HG03378 (cell line): ENCODE results near the gene TTC23.
A peak's percentile ranks its signal among the peaks of the same experiment; 100 is the strongest.

Experiments used
- ATAC-seq: cut with Tn5 transposase; IDR thresholded peaks from one replicate; pipeline ENCODE4 v1.9.1; 2021; ENCODE audit warnings: mild to moderate bottlenecking, moderate library complexity; ENCODE audit not compliant: unreplicated experiment

The TTC23 gene

GRCh38 chr15:99106417-99107220 is 142.8 kb downstream of the TTC23 start:
- no peak for ATAC-seq

- ATAC-seq: no peak
These were observed 143.7 kb downstream of the TTC23 start for GRCh38 chr15:99105514-99106341.

- ATAC-seq: peak; percentile 30
These were observed 144.4 kb downstream of the TTC23 start, which contains the start of gene SYNM for GRCh38 chr15:99104788-99105513. SYNM (plus strand) TSS chr15:99105080; CDS start chr15:99105200, 120 bp downstream.

- ATAC-seq: no peak
These were observed 146.1 kb downstream of the TTC23 start for GRCh38 chr15:99103279-99103678.

GRCh38 chr15:99102332-99103235 is 146.8 kb downstream of the TTC23 start:
- no peak for ATAC-seq

- no peak for ATAC-seq
These were observed 147.9 kb downstream of the TTC23 start for GRCh38 chr15:99101501-99101900.

GRCh38 chr15:99100245-99101173 is 148.9 kb downstream of the TTC23 start:
- ATAC-seq: no peak

GRCh38 chr15:99099661-99100060 is 149.7 kb downstream of the TTC23 start:
- ATAC-seq: no peak

- ATAC-seq: no peak
These were observed 150.4 kb downstream of the TTC23 start for GRCh38 chr15:99098991-99099390.

- ATAC-seq: no peak
These were observed 151.0 kb downstream of the TTC23 start for GRCh38 chr15:99098426-99098825.

- ATAC-seq: no peak
These were observed 151.7 kb downstream of the TTC23 start for GRCh38 chr15:99097441-99098410.

GRCh38 chr15:99096894-99097426 is 152.4 kb downstream of the TTC23 start:
- ATAC-seq: no peak

GRCh38 chr15:99096173-99096893 is 153.0 kb downstream of the TTC23 start:
- no peak for ATAC-seq

- ATAC-seq: no peak
These were observed 153.8 kb downstream of the TTC23 start for GRCh38 chr15:99095626-99096025.

GRCh38 chr15:99092554-99093172 is 156.7 kb downstream of the TTC23 start:
- no peak for ATAC-seq

GRCh38 chr15:99090938-99091337 is 158.4 kb downstream of the TTC23 start:
- no peak for ATAC-seq
